CD4-positive, alpha-beta T cell treated with Interleukin-1 beta for 1 hour (primary cell): ENCODE data around the gene USP32.
"Not testable (repeated sequence)": the region's sequence is repeated elsewhere in the genome, so short reads cannot be mapped to it uniquely, and the experiment has no call there.

Experiments used
- DNase-seq, 2 donors: peaks; one replicate each; pipeline ENCODE4 v3.0.0-alpha.2; 2020 to 2022

The USP32 gene

DNA sequence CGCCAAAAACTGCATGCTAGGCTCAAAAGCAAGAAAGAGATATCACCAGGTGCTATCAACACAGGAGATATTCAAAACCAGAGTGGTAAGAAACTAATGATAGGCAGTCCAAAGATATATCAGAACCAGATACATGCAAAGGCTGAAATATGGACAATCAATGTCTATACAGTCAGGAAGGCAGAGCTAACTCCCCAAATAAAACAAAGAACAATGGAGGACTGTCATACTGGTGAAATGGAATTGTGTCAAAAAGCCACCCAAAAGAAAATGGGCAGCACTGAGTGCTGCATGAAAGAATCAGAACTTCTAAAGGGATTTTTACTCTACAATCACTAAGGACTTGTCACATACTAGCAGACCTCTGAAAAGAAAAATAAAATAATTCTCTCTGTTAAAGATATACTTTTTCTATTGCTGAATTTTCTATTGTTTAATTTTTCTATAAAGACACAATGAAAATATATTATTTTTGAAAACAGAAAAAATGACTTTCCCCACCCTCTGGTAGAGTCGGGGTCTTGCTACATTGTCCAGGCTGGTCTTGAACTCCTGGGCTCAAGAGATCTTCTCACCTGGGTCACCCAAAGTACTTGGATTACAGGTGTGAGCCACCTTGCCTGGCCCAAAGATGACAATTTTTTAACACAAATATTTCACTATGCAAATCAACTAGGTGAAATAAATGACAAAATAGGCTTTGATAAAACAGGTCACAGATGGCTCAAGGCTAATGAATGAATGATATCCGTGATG, 98.2 kb downstream of the USP32 start:
- DNase-seq: no peak

- DNase-seq: no peak
Measured at GRCh38 chr17:60292697-60293096, 99.2 kb downstream of the USP32 start.

DNA sequence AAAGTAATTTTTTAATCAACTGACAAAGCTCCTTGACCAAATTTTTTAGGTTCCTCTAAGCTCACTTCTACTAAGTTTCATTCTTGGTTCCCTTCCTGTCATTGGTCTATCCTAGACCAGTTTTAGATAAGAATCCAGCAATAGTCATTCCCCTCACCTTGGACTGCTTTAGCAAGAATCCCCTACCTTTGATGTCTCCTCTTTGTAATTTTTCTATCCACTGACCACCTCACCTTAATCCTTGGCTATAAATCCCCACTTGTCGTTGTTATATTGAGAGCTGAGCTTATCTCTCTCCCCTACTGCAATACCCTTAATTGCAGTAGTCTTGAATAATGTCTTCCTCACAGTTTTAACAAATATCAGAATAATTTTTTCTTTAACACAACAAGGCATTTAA, 107.2 kb downstream of the USP32 start:
- no peak for DNase-seq

GRCh38 chr17:60283816-60284215, 108.1 kb downstream of the USP32 start:
- no peak for DNase-seq

- no peak for DNase-seq
Measured at GRCh38 chr17:60280673-60281072, 111.3 kb downstream of the USP32 start.

GRCh38 chr17:60278237-60278636, 113.7 kb downstream of the USP32 start:
- DNase-seq: no peak

DNA sequence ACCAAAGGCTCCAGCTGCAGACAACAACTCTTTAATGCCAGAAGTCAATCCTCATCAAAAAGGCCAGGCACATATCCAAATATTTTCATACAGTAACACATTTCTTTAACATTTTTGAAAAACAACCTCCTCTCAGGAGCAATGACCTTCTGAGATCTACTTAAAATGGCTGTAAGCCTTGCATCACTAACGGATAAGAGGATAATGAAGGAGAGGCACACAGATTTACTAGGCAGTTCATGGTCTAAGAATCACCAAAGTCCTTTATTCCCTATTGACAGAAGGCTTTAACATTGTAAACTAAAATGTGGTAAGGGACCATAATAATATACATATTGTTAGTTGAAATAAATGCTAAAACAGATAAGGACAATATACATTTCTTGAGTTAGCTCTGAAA, 114.7 kb downstream of the USP32 start:
- no peak for DNase-seq

GRCh38 chr17:60269417-60269816, 122.5 kb downstream of the USP32 start:
- no peak for DNase-seq

DNA sequence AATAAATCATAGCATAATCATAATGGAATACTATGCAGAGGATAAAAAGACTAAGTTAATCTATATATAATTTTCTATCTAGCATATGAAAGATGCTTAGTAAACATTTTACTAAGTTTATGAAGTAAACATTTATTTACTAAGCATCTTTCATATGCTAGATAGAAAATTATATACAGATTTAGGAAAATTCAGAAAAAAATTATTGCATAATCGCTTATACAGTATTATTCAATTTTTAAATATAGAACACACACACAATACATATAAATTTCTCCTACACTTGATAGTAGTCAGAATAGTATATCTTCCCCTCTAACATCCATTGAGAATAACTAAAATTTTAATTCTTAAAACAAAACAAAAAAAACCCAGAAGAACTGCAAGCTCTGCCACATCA, 131.4 kb downstream of the USP32 start:
- no peak for DNase-seq

GRCh38 chr17:60258313-60258712, 133.6 kb downstream of the USP32 start:
- no peak for DNase-seq

DNA sequence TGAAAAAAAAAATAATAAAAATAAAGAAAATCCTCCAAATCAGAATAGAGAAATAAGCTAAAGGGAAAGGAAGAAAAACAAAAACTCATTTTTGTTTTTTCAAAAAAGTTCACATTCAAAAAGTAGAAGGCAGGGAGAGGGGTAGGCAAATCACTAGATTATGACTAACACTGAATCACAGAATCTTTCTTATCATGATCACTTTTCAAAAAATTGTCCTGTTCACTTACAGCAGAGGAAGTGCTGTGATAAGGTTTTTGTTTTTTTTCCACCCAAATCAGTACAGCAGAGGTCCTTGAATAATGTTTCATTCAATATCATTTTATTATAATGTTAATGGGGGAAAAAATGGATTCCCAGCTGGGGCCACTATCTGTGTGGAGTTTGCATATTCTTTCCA, 135.8 kb downstream of the USP32 start:
- no peak for DNase-seq

- DNase-seq: no peak
Measured at GRCh38 chr17:60253048-60253447, 138.9 kb downstream of the USP32 start.

- no peak for DNase-seq
Measured at GRCh38 chr17:60252459-60252858, 139.5 kb downstream of the USP32 start.

DNA sequence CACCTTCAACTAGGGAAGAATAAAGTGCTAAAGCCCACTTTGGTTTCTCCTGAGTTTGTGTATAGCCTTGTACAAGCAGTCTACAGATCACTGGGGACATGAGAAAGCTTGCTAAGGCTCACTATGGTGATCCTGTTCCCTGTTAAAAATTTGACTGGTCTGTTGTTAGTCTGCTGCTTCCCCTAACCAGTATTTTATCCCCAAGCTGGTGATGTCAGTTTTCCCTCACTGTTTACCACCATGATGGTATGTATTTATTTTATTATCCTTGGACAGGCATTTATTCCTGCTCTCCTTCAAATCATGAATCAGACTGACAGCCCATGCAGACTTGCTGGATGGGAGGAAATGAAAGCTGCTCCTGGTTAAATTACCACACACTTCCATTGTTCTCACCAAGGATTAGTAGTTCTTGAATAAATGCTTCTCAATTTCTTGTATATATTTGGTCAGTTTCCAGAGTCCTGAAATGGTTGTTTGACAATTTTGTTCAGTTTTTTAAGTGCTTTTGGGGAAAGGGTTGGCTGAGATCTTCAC, 142.6 kb downstream of the USP32 start:
- DNase-seq: no peak

GRCh38 chr17:60248618-60249289, 143.2 kb downstream of the USP32 start:
- DNase-seq: no peak

DNA sequence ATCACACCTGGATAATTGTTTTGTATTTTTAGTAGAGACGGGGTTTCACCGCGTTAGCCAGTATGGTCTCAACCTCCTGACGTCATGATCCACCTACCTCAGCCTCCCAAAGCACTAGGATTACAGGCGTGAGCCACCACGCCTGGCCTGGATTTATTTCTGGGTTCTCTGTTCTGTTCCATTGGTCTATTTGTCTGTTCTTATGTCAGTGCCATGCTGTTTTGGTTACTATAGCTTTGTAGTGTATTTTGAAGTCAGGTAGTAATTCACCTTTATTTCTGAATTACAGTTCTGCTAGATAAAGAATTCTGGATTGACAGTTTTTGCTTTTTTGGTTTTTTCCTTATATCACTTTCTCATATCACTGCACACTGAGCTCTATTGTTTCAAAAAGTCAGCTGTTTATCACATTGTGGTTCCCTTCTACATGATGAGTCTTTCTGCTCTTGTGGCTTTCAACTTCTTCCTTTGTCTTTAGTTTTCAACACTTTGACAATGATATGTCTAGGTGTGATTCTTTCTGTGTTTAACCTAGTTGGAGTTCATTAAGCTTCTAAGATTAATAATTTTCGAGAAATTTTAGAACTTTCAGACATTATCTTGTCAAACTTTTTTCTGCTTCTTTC, 144.0 kb downstream of the USP32 start:
- DNase-seq: no peak

DNA sequence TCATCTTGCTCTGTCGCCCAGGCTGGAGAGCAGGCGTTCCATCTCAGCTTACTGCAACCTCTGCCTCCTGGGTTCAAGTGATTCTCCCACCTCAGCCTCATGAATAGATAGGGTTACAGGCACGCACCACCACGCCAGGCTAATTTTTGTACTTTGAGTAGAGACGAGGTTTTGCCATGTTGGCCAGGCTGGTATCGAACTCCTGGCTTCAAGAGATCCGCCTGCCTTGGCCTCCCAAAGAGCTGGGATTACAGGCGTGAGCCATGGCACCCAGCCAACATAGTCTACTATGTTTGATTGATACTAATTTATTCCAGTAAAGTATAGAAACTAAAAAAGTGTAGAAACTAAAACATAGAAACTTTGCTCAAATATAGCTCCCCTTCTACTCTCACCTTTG, 147.3 kb downstream of the USP32 start:
- no peak for DNase-seq

DNA sequence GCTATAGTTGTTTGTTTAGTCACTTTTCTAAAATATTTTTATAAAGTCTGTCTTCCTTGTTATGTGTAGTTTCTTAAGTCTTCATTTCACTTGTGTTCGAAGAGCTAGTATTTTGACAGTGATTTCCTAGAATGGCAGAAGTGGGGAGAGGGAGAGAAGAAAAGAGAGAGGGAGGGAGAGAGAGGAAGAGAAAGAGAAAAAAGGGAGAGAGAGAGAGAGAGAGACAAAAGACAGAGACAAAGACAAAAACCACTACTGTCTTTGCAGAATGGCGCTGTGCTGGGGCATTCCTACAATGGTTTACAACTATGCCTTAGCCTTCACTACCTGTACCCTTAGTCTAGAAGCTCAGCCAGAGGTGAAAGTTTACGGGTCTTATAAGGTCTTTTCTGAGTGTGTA, 151.6 kb downstream of the USP32 start:
- DNase-seq: no peak

DNA sequence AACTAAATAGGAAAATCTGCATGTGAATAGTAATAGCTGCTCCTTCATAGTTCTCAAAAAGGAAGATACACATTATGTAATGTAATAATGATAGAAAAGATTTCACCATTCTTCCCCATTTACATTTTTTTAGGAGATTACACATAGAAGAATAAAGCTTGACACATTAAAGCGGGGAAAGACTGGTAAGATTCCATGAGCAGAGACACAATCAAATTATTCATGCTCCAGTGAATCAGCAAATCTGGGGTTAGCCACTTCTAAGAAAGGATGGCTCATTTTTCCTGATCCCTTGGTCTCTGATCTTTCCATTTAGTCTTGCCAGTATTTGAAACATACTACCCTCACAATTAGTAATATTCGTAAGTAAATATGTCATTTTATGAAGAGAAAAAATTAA, 160.2 kb downstream of the USP32 start:
- DNase-seq: no peak

GRCh38 chr17:60231234-60231633, 160.7 kb downstream of the USP32 start:
- DNase-seq: no peak

DNA sequence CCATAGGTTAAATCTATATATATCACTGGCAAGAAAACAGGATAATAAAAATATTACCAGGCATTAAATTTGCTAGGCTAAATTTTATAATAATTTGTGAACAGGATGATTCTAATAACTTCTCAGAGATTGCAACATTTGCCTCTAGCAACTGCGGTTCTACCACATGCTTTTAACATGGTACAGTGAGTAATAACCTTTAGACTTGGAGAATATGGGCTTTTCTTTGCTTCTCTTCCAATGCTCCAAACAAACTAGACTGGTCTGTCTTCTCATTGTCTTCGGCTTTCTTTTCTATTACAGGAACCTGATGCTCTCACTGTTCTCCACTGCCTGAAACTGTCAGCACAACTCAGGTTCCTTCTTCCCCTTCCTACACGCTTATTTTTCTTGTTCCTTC, 161.6 kb downstream of the USP32 start:
- no peak for DNase-seq

- no peak for DNase-seq
Measured at GRCh38 chr17:60229188-60229802, 162.6 kb downstream of the USP32 start.

- DNase-seq: not testable (repeated sequence)
Measured at GRCh38 chr17:60227276-60227675, 164.7 kb downstream of the USP32 start.

GRCh38 chr17:60224064-60224463, 167.9 kb downstream of the USP32 start:
- DNase-seq: no peak
